ENCODE measurements around the gene AMMECR1. TPM values are rescaled to one million over a fixed set of nuclear protein-coding genes. Genes with fewer than 3 reads are reported as not detected.
"Not testable (repeated sequence)": the region's sequence is repeated elsewhere in the genome, so short reads cannot be mapped to it uniquely, and the experiment has no call there.

The AMMECR1 gene
- total RNA-seq, 4 donors from 2014 or later = 7.4 to 10.0 (median 8.2) TPM

DNA sequence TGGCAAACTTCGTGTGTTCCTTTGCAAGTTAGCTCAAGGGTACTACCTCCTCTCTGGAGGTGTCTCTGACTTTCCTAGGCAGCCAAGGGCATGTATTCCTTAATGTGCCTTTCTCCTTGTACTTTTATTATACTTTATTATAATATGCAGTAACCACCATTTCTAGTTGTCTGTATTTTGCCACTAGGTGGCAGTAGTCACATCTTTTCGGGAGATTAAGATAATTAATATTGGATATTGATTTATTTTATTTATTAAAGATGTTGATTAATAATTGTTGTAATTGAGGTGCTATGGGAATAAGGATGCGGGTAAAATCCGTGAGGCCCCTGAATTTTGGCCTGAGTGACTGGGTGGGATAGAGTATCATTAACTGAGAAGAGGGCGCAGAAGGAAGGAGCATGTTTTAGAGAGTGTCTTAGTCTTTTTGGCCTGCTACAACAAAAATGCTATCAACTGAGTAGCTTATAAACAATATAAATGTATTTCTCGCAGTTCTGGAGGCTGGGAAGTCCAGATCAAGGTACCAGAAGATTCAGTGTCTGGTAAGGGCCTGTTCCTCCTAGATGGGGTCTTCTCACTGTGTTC lies 161.6 kb downstream of the AMMECR1 start:
- Histone ChIP-seq H3K36me3 (no peaks in the 10 kb centered on the region), H3K4me1 (no peaks in the 10 kb centered on the region), H3K9me3 (no peaks in the 10 kb centered on the region), H3K27me3 (no peaks in the 10 kb centered on the region), H3K4me3 (no peak overlapping the region), H3K27ac (no peak overlapping the region)
- no peak for TF ChIP-seq POLR2A (IDR thresholded peaks at IDR 0.05)
- TF ChIP-seq, protein P1, sequence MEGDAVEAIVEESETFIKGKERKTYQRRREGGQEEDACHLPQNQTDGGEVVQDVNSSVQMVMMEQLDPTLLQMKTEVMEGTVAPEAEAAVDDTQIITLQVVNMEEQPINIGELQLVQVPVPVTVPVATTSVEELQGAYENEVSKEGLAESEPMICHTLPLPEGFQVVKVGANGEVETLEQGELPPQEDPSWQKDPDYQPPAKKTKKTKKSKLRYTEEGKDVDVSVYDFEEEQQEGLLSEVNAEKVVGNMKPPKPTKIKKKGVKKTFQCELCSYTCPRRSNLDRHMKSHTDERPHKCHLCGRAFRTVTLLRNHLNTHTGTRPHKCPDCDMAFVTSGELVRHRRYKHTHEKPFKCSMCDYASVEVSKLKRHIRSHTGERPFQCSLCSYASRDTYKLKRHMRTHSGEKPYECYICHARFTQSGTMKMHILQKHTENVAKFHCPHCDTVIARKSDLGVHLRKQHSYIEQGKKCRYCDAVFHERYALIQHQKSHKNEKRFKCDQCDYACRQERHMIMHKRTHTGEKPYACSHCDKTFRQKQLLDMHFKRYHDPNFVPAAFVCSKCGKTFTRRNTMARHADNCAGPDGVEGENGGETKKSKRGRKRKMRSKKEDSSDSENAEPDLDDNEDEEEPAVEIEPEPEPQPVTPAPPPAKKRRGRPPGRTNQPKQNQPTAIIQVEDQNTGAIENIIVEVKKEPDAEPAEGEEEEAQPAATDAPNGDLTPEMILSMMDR (IDR thresholded peaks at IDR 0.05) = peak; percentile 43 to 54 (median 48)
- DNase-seq = no peak

DNA sequence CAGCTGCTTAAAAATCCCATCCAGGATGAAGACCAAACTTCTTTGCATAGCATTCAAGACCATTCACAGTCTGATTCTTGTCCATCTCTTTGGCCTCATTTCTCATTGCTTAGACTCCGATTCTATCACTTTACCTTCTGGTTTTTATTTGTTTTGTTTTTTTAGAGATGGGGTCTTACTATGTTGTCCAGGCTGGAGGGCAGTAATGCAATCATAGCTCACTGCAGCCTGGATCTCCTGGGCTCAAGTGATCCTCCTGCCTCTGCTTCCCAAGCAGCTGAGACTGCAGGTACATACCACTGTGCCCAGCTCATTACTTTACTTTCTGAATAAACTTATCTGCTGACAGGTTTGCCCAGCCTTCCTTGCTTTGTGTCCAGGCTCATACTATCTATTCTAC lies 162.1 kb downstream of the AMMECR1 start:
- Histone ChIP-seq H3K9me3 (no peaks in the 10 kb centered on the region), H3K27me3 (no peaks in the 10 kb centered on the region), H3K4me1 (no peaks in the 10 kb centered on the region), H3K36me3 (no peaks in the 10 kb centered on the region), H3K27ac (no peak overlapping the region), H3K4me3 (no peak overlapping the region)
- DNase-seq = no peak
- TF ChIP-seq, protein P1 (IDR thresholded peaks at IDR 0.05) = no peak
- no peak for TF ChIP-seq POLR2A (IDR thresholded peaks at IDR 0.05)

DNA sequence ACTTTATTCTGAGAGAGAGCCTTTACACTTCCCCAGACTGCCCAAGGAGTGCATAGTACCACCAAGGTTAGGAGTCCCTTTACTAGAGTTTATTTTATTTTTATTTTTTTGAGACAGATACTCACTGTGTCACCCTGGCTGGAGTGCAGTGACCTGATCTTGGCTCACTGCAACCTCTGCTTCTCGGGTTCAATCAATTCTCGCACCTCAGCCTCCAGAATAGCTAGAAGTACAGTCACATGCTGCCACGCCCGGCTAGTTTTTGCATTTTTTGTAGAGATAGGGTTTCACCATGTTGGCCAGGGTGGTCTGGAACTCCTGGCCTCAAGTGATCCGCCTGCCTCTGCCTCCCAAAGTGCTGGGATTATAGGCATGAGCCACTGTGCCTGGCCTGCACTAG lies 163.6 kb downstream of the AMMECR1 start:
- H3K9me3 ChIP-seq, H3K4me1 ChIP-seq, DNase-seq, H3K27ac ChIP-seq, H3K36me3 ChIP-seq, H3K4me3 ChIP-seq, H3K27me3 ChIP-seq: not testable (repeated sequence)

DNA sequence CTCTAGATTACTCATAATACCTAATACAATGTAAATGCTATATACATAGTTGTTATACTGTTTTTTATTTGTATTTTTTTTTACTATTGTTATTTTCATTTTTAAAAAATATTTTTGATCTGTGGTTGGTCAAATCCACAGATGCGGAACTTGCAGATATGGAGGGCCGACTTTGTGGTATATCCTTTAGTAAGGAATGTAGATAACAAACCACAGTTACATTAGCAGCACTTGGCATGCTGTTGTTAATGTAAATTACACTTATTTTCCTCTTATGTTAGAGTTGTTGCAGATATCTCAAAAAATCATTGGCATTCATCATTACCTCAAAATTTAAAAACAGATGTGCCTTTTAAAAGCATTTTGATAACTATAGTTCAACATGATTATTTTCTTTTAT lies 164.0 kb downstream of the AMMECR1 start:
- no peak overlapping the region for H3K4me3 ChIP-seq
- no peaks in the 10 kb centered on the region for H3K27me3 ChIP-seq
- no peaks in the 10 kb centered on the region for H3K9me3 ChIP-seq
- H3K36me3 ChIP-seq = no peaks in the 10 kb centered on the region
- TF ChIP-seq, protein P1 (IDR thresholded peaks at IDR 0.05) = no peak
- no peak for TF ChIP-seq POLR2A (IDR thresholded peaks at IDR 0.05)
- H3K4me1 ChIP-seq = no peaks in the 10 kb centered on the region
- no peak for DNase-seq
- no peak overlapping the region for H3K27ac ChIP-seq

DNA sequence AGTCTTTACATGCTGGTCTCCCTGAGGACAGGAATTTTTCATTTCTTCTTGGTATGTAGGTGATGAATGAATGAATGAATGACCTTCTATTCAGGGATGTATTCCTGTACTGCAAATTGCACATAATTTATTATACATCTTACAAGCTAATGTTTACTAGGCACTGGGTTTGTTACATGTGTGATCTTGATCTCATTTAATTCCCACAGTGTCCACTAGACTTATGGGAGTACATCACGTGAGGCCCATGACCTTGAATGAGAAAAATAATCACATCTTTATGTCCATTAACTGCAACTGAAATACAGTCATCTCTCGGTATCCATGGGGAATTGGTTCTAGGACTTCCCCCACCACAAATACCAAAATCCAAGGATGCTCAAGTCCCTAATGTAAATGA lies 164.6 kb downstream of the AMMECR1 start:
- Histone ChIP-seq H3K9me3 (no peaks in the 10 kb centered on the region), H3K36me3 (no peaks in the 10 kb centered on the region), H3K4me1 (no peaks in the 10 kb centered on the region), H3K27ac (no peak overlapping the region), H3K4me3 (no peak overlapping the region), H3K27me3 (no peaks in the 10 kb centered on the region)
- DNase-seq = no peak
- TF ChIP-seq POLR2A (IDR thresholded peaks at IDR 0.05) = no peak
- TF ChIP-seq, protein P1 (IDR thresholded peaks at IDR 0.05) = no peak

DNA sequence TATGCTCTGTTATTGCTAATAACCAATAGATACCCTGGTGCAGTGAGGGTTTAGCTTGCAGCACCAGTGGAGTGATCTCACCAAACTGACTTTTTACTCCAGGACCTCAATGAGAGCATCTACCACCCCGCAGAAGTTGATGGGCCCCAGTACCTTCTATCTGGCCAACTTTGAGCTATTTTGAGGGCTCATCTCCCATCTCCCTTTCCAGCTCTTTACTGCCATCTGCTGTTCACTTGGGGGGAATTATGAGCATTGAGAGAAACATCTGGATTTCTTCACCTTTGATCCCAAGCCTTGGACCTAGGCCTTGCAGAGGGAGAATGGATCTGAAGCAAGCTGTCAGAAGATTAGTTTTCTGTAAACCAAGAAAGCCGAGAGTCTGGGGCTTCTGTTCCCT lies 171.4 kb downstream of the AMMECR1 start:
- no peaks in the 10 kb centered on the region for H3K27me3 ChIP-seq
- no peak overlapping the region for H3K27ac ChIP-seq
- no peak overlapping the region for H3K4me3 ChIP-seq
- no peak for TF ChIP-seq POLR2A (IDR thresholded peaks at IDR 0.05)
- TF ChIP-seq, protein P1 (IDR thresholded peaks at IDR 0.05) = peak; percentile 14 to 71 (median 54)
- no peaks in the 10 kb centered on the region for H3K4me1 ChIP-seq
- H3K36me3 ChIP-seq = no peaks in the 10 kb centered on the region
- H3K9me3 ChIP-seq = no peaks in the 10 kb centered on the region
- DNase-seq = peak in 2 of 3 donors; percentile 22 to 64
